Osteoblast (primary cell): ENCODE results near the gene PRSS38. TPM values are rescaled to one million over a fixed set of nuclear protein-coding genes. Genes with fewer than 3 reads are reported as not detected.

ENCODE experiments used
- DNase-seq: peaks from one replicate; pipeline ENCODE4 v3.0.0; 2011; ENCODE audit warnings: low spot score, mixed read lengths; ENCODE audit not compliant: insufficient read length; ENCODE audit errors: missing footprints
- H2AFZ ChIP-seq: 2 replicates; pipeline ENCODE4 v1.6.0; 2011; ENCODE audit warnings: mild to moderate bottlenecking, low read length
- H3K27ac ChIP-seq: 2 replicates; pipeline ENCODE4 v1.5.1; 2011; ENCODE audit warnings: mild to moderate bottlenecking, low read depth, low read length, moderate library complexity
- H3K27me3 ChIP-seq: 2 replicates; pipeline ENCODE4 v1.6.0; 2012; ENCODE audit warnings: mild to moderate bottlenecking, control low read depth, inconsistent platforms, low read length, moderate library complexity; ENCODE audit not compliant: insufficient read depth
- H3K36me3 ChIP-seq: 2 replicates; pipeline ENCODE4 v1.5.1; 2011; ENCODE audit warnings: mild to moderate bottlenecking, low read length, control low read depth, moderate library complexity; ENCODE audit not compliant: insufficient read depth
- H3K4me1 ChIP-seq: 2 replicates; pipeline ENCODE4 v1.5.1; 2011; ENCODE audit warnings: mild to moderate bottlenecking, low read length, control low read depth, moderate library complexity; ENCODE audit not compliant: insufficient read depth
- H3K4me2 ChIP-seq: 2 replicates; pipeline ENCODE4 v1.6.0; 2011; ENCODE audit warnings: mild to moderate bottlenecking, low read length; ENCODE audit not compliant: insufficient read depth
- H3K4me3 ChIP-seq: fragments of 200-600 bp; sonication (generic); 3 replicates; pipeline ENCODE4 v1.5.1; 2012; ENCODE audit warnings: mild to moderate bottlenecking, low read length, inconsistent platforms; ENCODE audit not compliant: insufficient read depth
- H3K79me2 ChIP-seq: 2 replicates; pipeline ENCODE4 v1.6.0; 2012; ENCODE audit warnings: mild to moderate bottlenecking, low read length, control low read depth, inconsistent platforms; ENCODE audit not compliant: insufficient read depth
- H3K9me3 ChIP-seq: 2 replicates; pipeline ENCODE4 v1.5.1; 2011; ENCODE audit warnings: low read depth, low read length, control low read depth
- H4K20me1 ChIP-seq: 2 replicates; pipeline ENCODE4 v1.6.0; 2012; ENCODE audit warnings: mild to moderate bottlenecking, low read length, control low read depth; ENCODE audit not compliant: insufficient read depth
- total RNA-seq: library from RNA; depleted of rRNA; stranded (reverse); fragments of >200 nt; gene quantifications from 2 replicates; pipeline ENCODE4 v1.2.3, GENCODE V29; 2012
- TF ChIP-seq, protein P1 (sequence below): IDR thresholded peaks from 2 replicates; pipeline ENCODE4 v1.5.1; 2011; ENCODE audit warnings: mild to moderate bottlenecking, low read depth, low read length, moderate library complexity; ENCODE audit errors: extremely low read depth

PRSS38 gene
- total RNA-seq, 1 donor: not detected

DNA sequence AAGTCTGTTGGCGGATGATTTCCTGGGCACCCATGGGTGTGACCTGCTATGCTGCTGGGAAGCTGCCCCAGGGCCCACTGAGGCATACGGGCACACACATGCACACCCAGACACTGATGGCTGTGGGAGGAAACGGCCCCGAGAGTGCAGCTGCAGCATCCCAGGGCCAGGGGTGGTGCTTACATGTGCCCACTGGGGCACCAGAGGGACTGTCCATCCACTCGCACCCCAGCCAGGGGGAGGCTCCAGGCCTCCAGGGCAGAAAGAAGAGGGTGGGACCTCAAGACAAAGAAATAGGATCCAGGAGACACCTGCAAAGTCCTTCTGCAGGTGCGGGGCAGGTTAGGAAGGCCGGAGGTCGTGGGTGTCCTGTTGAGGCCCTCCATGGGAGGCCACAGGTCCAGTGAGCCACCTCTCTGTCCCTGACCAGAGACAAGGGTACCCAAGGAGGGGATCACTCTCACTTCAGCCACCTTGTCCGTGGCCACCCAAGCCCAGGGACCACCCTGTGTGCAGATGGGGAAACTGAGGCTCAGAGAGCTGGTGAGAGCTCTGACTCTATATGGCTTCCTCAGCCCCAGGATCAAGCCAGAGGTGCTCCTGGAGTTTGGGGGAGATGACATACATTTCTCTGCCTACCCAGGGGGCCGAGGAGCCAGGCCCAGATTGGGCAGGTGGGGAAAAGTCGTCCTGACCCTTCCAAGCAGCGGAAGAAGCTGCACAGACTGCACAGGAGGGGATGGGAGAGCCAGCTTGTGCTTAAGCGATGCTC lies 75.2 kb downstream of the PRSS38 start:
- Histone ChIP-seq H3K4me3 (no peak overlapping the region), H3K4me1 (no peaks in the 10 kb centered on the region), H4K20me1 (no peaks in the 10 kb centered on the region), H3K4me2 (no peak overlapping the region), H3K27ac (no peak overlapping the region), H3K79me2 (no peaks in the 10 kb centered on the region), H3K27me3 (no peaks in the 10 kb centered on the region), H3K9me3 (no peaks in the 10 kb centered on the region), H2AFZ (no peak overlapping the region), H3K36me3 (no peaks in the 10 kb centered on the region)
- DNase-seq: peak; percentile 34
- TF ChIP-seq, protein P1, sequence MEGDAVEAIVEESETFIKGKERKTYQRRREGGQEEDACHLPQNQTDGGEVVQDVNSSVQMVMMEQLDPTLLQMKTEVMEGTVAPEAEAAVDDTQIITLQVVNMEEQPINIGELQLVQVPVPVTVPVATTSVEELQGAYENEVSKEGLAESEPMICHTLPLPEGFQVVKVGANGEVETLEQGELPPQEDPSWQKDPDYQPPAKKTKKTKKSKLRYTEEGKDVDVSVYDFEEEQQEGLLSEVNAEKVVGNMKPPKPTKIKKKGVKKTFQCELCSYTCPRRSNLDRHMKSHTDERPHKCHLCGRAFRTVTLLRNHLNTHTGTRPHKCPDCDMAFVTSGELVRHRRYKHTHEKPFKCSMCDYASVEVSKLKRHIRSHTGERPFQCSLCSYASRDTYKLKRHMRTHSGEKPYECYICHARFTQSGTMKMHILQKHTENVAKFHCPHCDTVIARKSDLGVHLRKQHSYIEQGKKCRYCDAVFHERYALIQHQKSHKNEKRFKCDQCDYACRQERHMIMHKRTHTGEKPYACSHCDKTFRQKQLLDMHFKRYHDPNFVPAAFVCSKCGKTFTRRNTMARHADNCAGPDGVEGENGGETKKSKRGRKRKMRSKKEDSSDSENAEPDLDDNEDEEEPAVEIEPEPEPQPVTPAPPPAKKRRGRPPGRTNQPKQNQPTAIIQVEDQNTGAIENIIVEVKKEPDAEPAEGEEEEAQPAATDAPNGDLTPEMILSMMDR: no peak

DNA sequence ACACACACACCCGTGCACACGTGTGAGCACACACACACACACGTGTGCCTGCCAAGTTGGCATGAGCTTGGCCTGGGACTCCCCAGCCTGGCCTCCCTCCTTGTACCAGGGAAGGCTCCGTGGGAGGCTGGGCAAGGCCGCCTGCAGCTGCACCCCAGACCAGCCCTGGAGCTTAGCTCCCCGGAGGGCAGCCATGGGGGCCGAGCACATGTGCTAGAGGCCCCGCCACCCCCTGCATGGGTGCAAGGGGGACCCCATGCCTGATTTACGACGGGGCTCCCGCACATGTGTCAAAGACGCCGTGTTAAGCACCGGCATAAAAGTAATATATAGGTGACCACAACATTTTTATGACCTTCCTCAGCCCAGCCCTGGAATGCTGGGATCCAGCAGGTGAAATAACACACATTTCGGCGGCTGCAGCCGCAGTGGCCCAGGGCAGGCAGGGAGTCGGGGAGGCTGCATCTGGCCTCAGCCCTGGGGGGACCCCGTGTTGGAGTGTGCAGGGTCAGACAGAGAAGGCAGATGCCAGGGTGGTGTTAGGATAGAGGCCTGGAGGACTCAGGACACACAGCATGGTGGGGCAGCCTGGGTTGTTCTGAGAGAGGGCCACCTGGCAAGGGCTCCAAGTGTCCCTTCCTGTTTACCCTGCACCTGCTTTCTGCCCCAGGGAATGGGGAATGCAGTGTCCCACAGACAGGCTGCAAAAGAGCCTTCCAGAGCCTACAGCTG lies 75.9 kb downstream of the PRSS38 start:
- no peaks in the 10 kb centered on the region for H3K4me1 ChIP-seq
- no peaks in the 10 kb centered on the region for H3K79me2 ChIP-seq
- TF ChIP-seq, protein P1: no peak
- no peaks in the 10 kb centered on the region for H3K9me3 ChIP-seq
- DNase-seq: peak; percentile 74
- no peaks in the 10 kb centered on the region for H3K27me3 ChIP-seq
- H3K27ac ChIP-seq: no peak overlapping the region
- H2AFZ ChIP-seq: no peak overlapping the region
- no peak overlapping the region for H3K4me3 ChIP-seq
- no peaks in the 10 kb centered on the region for H3K36me3 ChIP-seq
- H3K4me2 ChIP-seq: no peak overlapping the region
- H4K20me1 ChIP-seq: no peaks in the 10 kb centered on the region

- H4K20me1 ChIP-seq: no peaks in the 10 kb centered on the region
- H3K9me3 ChIP-seq: no peaks in the 10 kb centered on the region
- no peaks in the 10 kb centered on the region for H3K27me3 ChIP-seq
- TF ChIP-seq, protein P1: no peak
- no peak overlapping the region for H3K4me3 ChIP-seq
- no peak overlapping the region for H3K27ac ChIP-seq
- H3K36me3 ChIP-seq: no peaks in the 10 kb centered on the region
- peak; percentile 81 for DNase-seq
- H2AFZ ChIP-seq: no peak overlapping the region
- no peak overlapping the region for H3K4me2 ChIP-seq
- no peaks in the 10 kb centered on the region for H3K4me1 ChIP-seq
- H3K79me2 ChIP-seq: no peaks in the 10 kb centered on the region
Observed at GRCh38 chr1:227891955-227892488, 76.5 kb downstream of the PRSS38 start.
